SIG-M5 (cell line): Measurements from ENCODE around the gene FOXJ3.

Experiments
- DNase-seq: peaks from one replicate; lab custom pipeline; 2025; lab: John Stamatoyannopoulos, UW

Gene FOXJ3

GRCh38 chr1:42334240-42335049 lies 590 bp downstream of the FOXJ3 start:
- DNase-seq = no peak

GRCh38 chr1:42333662-42334239 lies 1.3 kb downstream of the FOXJ3 start:
- DNase-seq = no peak

GRCh38 chr1:42332877-42333276 lies 2.2 kb downstream of the FOXJ3 start:
- no peak for DNase-seq

DNA sequence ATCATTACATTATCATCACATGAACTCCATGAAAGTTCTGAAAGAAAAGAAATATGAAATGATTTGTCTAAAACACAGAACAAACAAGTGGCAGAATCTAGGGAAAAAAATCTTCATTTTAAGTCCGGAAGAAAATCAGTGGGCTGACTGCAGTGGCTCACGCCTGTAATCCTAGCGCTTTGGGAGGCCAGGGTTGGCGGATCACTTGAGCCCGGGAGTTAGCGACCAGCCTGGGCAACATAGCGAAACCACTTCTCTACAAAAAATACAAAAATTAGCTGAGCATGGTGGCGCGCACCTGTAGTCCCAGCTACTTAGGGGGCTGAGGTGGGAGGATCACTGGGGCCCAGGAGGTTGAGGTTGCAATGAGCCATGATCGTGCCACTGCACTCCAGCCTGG lies 4.8 kb downstream of the FOXJ3 start:
- DNase-seq = no peak

DNA sequence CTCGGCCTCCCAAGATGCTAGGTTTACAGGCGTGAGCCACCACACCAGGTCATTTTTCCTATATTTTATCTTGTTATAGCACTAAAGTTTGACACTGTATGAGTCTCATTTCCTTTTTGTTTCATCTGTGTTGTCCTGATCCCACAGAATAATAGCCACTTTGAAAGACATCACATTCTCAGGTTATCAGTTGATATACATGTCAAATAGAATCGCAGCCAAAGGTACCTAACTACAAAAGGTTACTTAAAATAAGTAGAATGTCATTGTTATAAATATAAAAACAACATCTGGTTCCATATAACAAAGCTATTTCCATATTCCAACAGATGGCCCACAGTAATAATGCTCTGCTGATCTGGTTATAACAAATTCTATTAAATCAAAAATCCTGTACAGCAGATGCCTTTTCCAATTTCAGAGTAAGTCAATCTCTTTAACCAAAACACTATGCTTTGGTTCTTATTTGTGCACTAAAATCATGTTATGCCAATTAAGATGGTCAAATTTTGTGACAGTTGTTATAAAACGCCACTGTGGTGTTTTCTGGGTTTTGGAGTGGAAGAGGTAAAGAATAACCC lies 6.0 kb downstream of the FOXJ3 start:
- no peak for DNase-seq

DNA sequence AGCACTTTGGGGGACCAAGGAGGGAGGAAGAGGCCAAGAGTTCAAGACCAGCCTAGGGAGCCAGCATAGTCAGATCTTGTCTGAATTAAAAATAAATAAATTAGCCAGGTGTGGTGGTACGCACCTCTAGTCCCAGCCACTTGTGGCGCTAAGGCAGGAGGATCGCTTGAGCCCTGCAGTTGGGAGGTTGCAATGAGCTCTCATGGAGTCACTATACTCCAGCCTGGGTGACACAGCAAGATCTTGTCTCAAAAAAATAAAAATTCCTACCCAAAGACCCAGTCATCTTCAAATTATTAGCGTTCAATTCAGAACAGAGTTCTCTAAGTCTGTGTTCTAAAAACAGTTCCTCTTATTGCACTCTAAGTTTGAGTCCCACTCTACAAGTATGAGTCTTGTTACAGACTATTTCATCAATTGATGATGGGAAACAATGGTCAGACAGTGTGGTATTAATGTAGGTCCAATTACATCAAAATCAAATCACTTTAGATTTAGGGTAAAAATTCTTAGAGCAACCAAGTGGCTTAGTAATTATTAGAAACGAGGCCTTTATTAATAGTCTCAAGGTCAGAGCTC lies 6.9 kb downstream of the FOXJ3 start:
- DNase-seq = no peak

GRCh38 chr1:42325014-42325402 lies 10.0 kb downstream of the FOXJ3 start:
- no peak for DNase-seq

- DNase-seq = no peak
Measured at GRCh38 chr1:42324398-42325013, 10.5 kb downstream of the FOXJ3 start.

DNA sequence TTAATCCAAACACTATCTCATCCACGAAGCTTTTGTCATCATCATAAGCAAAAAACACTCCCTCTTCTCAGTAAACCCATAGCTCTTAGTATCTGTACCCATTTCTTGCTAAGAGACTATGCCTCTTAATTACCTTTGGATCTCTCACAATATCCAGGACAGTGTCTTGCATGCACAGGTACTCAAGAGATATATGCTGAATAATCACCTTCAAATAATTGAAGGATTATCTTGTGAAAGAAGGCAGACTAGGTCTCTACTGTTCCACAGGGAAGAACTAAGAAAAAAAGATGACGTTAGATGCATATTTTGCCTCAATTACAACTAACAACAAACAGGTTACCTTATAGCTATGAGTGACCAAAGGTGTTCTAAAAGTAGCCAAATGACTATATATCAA lies 11.5 kb downstream of the FOXJ3 start:
- no peak for DNase-seq

GRCh38 chr1:42322577-42322976 lies 12.5 kb downstream of the FOXJ3 start:
- no peak for DNase-seq

- no peak for DNase-seq
Measured at GRCh38 chr1:42321731-42322130, 13.3 kb downstream of the FOXJ3 start.

GRCh38 chr1:42320708-42321107 lies 14.3 kb downstream of the FOXJ3 start:
- no peak for DNase-seq

- no peak for DNase-seq
Measured at GRCh38 chr1:42319871-42320484, 15.1 kb downstream of the FOXJ3 start.

- DNase-seq = no peak
Measured at GRCh38 chr1:42319128-42319851, 15.7 kb downstream of the FOXJ3 start.

GRCh38 chr1:42318601-42319000 lies 16.4 kb downstream of the FOXJ3 start:
- no peak for DNase-seq

- no peak for DNase-seq
Measured at GRCh38 chr1:42317308-42317707, 17.7 kb downstream of the FOXJ3 start.

DNA sequence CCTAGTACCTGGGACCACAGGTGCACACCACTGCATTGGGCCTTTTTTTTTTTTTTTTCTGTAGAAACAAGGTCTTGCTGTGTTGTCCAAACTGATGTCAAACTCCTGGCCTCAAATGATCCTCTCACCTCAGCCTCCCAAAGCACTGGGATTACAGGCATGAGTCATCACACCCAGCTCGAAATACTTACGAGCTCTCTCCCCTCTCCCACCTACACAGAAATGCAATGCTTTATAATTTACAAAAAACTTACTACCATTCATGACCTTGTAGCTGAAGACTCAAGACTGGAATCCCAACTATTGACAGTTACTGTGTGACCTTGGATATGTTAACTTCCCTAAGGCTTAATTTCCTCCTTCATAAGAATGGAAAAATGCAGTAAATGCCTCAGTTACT lies 18.7 kb downstream of the FOXJ3 start:
- no peak for DNase-seq

- no peak for DNase-seq
Measured at GRCh38 chr1:42315500-42315899, 19.5 kb downstream of the FOXJ3 start.

DNA sequence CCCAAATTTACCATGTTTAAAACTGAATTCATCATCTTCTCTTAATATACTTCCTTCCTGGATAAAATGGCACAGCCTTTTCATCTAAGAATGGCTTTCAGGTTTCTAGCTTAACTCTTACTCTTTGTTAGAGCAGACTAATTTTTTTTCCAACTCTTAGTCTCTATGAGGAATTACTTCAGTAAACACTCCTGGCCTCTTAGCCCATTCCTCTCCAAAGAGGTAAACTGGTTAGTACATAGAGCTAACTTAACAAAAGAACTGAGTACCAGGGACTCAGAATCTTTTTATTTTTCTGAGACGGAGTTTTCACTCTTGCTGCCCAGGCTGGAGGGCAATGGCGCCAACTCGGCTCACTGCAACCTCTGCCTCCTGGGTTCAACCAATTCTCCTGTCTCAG lies 21.1 kb downstream of the FOXJ3 start:
- no peak for DNase-seq

- DNase-seq = no peak
Measured at GRCh38 chr1:42312576-42313212, 22.3 kb downstream of the FOXJ3 start.

- DNase-seq = no peak
Measured at GRCh38 chr1:42311897-42312296, 23.1 kb downstream of the FOXJ3 start.
